Effector CD4-positive, alpha-beta T cell (primary cell): ENCODE data around the gene NUP50.

Experiments used
- DNase-seq: peaks from one replicate; pipeline ENCODE4 v3.0.0-alpha.2; 2020

NUP50 gene

GRCh38 chr22:45233827-45234226 is 70.1 kb downstream of the NUP50 start:
- DNase-seq: no peak

- DNase-seq: no peak
Observed at GRCh38 chr22:45235101-45235777, 71.5 kb downstream of the NUP50 start.

DNA sequence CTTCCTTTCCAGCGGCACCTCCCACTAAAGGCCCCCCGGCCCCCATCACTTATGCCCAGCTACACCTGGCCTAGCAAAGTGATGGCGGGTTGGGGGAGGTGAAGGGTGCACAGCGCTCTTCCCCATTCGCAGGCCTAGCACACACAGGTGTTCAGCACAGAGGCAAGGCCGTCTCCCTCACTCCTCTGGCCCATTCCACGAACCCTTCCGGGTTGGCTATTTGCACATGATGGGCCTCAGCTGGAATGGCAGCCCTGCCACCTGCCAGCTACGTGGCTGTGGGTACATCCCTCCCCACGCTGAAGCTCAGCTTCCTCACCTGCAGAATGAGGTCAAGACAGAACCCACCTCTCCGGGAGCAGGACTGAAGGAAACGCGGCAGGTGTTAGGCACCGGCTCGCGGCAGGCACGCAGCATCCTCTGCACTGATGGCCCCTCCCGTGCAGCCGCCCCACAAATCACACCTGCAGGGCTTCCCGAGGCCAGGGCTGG is 72.2 kb downstream of the NUP50 start:
- no peak for DNase-seq

GRCh38 chr22:45237065-45237990 is 73.6 kb downstream of the NUP50 start:
- DNase-seq: no peak
